Transverse colon (tissue), 4 donors: ENCODE measurements around the gene RGS9BP. TPM values are rescaled to one million over a fixed set of nuclear protein-coding genes. Genes with fewer than 3 reads are reported as not detected.

Experiments
- DNase-seq: peaks from one replicate; pipeline ENCODE4 v3.0.0-alpha.2; 2019
- H3K27ac ChIP-seq, 4 donors: fragments of 200-600 bp; sonication (generic); 2 replicates each; pipeline ENCODE4 v1.5.1; 2016 to 2018; ENCODE audit warnings: inconsistent platforms in 4 of 4
- H3K27me3 ChIP-seq: fragments of 200-600 bp; sonication (generic); 2 replicates; pipeline ENCODE4 v1.5.1; 2017; ENCODE audit warnings: inconsistent platforms
- H3K36me3 ChIP-seq, 4 donors: fragments of 200-600 bp; sonication (generic); 2 replicates each; pipeline ENCODE4 v1.5.1; 2017 to 2019; ENCODE audit warnings: inconsistent platforms in 4 of 4
- H3K4me1 ChIP-seq, 4 donors: fragments of 200-600 bp; sonication (generic); 2 replicates each; pipeline ENCODE4 v1.5.1; 2017 to 2020; ENCODE audit warnings: inconsistent platforms in 4 of 4
- H3K4me3 ChIP-seq, 4 donors: fragments of 200-600 bp; sonication (generic); 1 replicate in 1 of 4; 2 replicates in 3 of 4; pipeline versions ENCODE4 v1.5.1 to v1.6.1; 2017 to 2019; ENCODE audit warnings: inconsistent platforms in 4 of 4
- H3K9me3 ChIP-seq, 2 donors: fragments of 200-600 bp; sonication (generic); 2 replicates each; pipeline ENCODE4 v1.5.1; 2017 to 2019; ENCODE audit warnings: inconsistent platforms in 2 of 2
- CTCF ChIP-seq, 5 experiments: fragments of 200-600 bp in 3 of 5; fragments of 450-650 bp in 2 of 5; sonication (generic) in 3 of 5; IDR thresholded peaks; 1 replicate in 2 of 5; 2 replicates in 3 of 5; pipeline ENCODE4 v1.5.1; 2016 to 2017; ENCODE audit warnings: antibody characterized with exemption in 5 of 5, inconsistent platforms in 3 of 5, mild to moderate bottlenecking in 2 of 5, moderate library complexity in 1 of 5
- EP300 ChIP-seq: sonication (generic); formaldehyde crosslinking; IDR thresholded peaks from one replicate; pipeline ENCODE4 v1.6.1; 2017; ENCODE audit warnings: antibody characterized with exemption, low read depth
- POLR2A ChIP-seq: fragments of 450-650 bp; IDR thresholded peaks from one replicate; pipeline ENCODE4 v1.6.1; 2016; ENCODE audit warnings: antibody characterized with exemption, mild to moderate bottlenecking, moderate library complexity
- POLR2AphosphoS5 ChIP-seq, 3 donors: sonication (generic); formaldehyde crosslinking; IDR thresholded peaks; one replicate each; pipeline ENCODE4 v1.6.1; 2016; ENCODE audit warnings: antibody characterized with exemption in 3 of 3
- WGBS, 2 donors: methylation state at CpG; one replicate each; pipeline ENCODE4 v1.1.5; 2018; ENCODE audit warnings: low coverage in 1 of 2; 5-methylcytosine and 5-hydroxymethylcytosine counted together
- in situ Hi-C, 4 donors: fragments of 200-750 bp; cut with MboI; loops; one replicate each; pipeline versions ENCODE4 v1.15.0 to v1.15.1; 2017; ENCODE audit warnings: low sequenced_read_pairs in 3 of 4, low pct_ligation_motif_present in 1 of 4, low pct_unique_long_range_greater_than_20kb in 1 of 4
- intact Hi-C: fragments of 100-400 bp; cut with DNase I; formaldehyde crosslinking; loops from one replicate; pipeline ENCODE4 v1.15.1; 2023; ENCODE audit warnings: low total_unique reads
- total RNA-seq, 4 donors: library from RNA; depleted of rRNA; stranded (reverse); fragments of >200 nt; gene quantifications; one replicate each; pipeline ENCODE4 v1.1.0, GENCODE V29; 2016

Gene RGS9BP
- total RNA-seq, 4 donors from 2014 or later, result 0.14 to 0.60 (median 0.16) TPM; not detected in 1

- WGBS, 2 donors, result 78 to 89% methylated on average over 3 to 14 of the region's 14 CpGs
- Histone ChIP-seq H3K4me3 (no peak overlapping the region), H3K36me3 (peaks cover 0 to 5% (median 0%) of the 10 kb centered on the region in 4 donors), H3K27ac (no peak overlapping the region), H3K4me1 (peaks cover 9 to 39% (median 32%) of the 10 kb centered on the region in 4 donors), H3K9me3 (no peaks in the 10 kb centered on the region), H3K27me3 (peaks cover 13% of the 10 kb centered on the region)
- in situ Hi-C loops (no loop called here), intact Hi-C loops (no loop called here)
- DNase-seq, result no peak
- TF ChIP-seq EP300, result no peak
- TF ChIP-seq CTCF (IDR thresholded peaks at IDR 0.05), result no peak
- no peak for TF ChIP-seq POLR2AphosphoS5 (IDR thresholded peaks at IDR 0.05)
- TF ChIP-seq POLR2A, result no peak
Observed at GRCh38 chr19:32671883-32672593, 3.6 kb upstream of the RGS9BP start.

GRCh38 chr19:32672841-32673240 lies 2.8 kb upstream of the RGS9BP start:
- no peak for TF ChIP-seq POLR2AphosphoS5 (IDR thresholded peaks at IDR 0.05)
- no peak for TF ChIP-seq CTCF (IDR thresholded peaks at IDR 0.05)
- TF ChIP-seq POLR2A, result no peak
- TF ChIP-seq EP300, result no peak
- H3K4me1 ChIP-seq, result peaks cover 9 to 39% (median 32%) of the 10 kb centered on the region in 4 donors
- in situ Hi-C loops (no loop called here), intact Hi-C loops (no loop called here)
- no peak for DNase-seq
- H3K4me3 ChIP-seq, result no peak overlapping the region
- peaks cover 21% of the 10 kb centered on the region for H3K27me3 ChIP-seq
- H3K36me3 ChIP-seq, result no peaks in the 10 kb centered on the region
- WGBS, 2 donors, result 91% methylated on average over 3 of the region's 3 CpGs; no CpG with 5 or more reads in 1 of the 2 donors
- H3K9me3 ChIP-seq, result no peaks in the 10 kb centered on the region
- no peak overlapping the region for H3K27ac ChIP-seq

GRCh38 chr19:32673573-32673972 lies 2.1 kb upstream of the RGS9BP start:
- Histone ChIP-seq H3K4me1 (peaks cover 9 to 39% (median 32%) of the 10 kb centered on the region in 4 donors), H3K9me3 (no peaks in the 10 kb centered on the region), H3K36me3 (no peaks in the 10 kb centered on the region), H3K27ac (no peak overlapping the region), H3K27me3 (peaks cover 28% of the 10 kb centered on the region), H3K4me3 (peak overlapping the region in 1 of 4 donors; percentile 82)
- in situ Hi-C loops (no loop called here), intact Hi-C loops (no loop called here)
- no peak for DNase-seq
- no peak for TF ChIP-seq EP300
- TF ChIP-seq POLR2A, result no peak
- TF ChIP-seq CTCF (IDR thresholded peaks at IDR 0.05), result no peak
- no peak for TF ChIP-seq POLR2AphosphoS5 (IDR thresholded peaks at IDR 0.05)
- 88% methylated on average over 10 of the region's 10 CpGs; no CpG with 5 or more reads in 1 of the 2 donors for WGBS, 2 donors

- TF ChIP-seq CTCF (IDR thresholded peaks at IDR 0.05) (peak in 1 of 5 experiments; percentile 23), POLR2A (no peak)
- in situ Hi-C loops, result no loop called here
- Histone ChIP-seq H3K9me3 (no peaks in the 10 kb centered on the region), H3K36me3 (no peaks in the 10 kb centered on the region), H3K27ac (peak overlapping the region; percentile 85 to 93 (median 87)), H3K4me3 (peak overlapping the region; percentile 64 to 88 (median 84)), H3K27me3 (peaks cover 31% of the 10 kb centered on the region), H3K4me1 (peaks cover 9 to 39% (median 32%) of the 10 kb centered on the region in 4 donors)
- intact Hi-C loops, result no loop called here
- no peak for DNase-seq
- WGBS, 2 donors, result 1 to 3% methylated on average over 5 to 46 of the region's 67 CpGs
Observed at GRCh38 chr19:32674153-32674930, 1.3 kb upstream of the RGS9BP start.
